Epithelial cell of esophagus (primary cell): ENCODE results near the gene PTPRT.

Source experiments
- DNase-seq: peaks from one replicate; pipeline ENCODE4 v3.0.0; 2010; ENCODE audit warnings: low read depth
- H3K4me3 ChIP-seq: 2 replicates; pipeline ENCODE4 v1.5.1; 2011; ENCODE audit warnings: mild to moderate bottlenecking, low read length, control low read depth
- TF ChIP-seq, protein P1 (sequence below): IDR thresholded peaks from 2 replicates; pipeline ENCODE4 v1.5.1; 2011; ENCODE audit warnings: low read depth, mild to moderate bottlenecking, low read length, control low read depth, inconsistent platforms; ENCODE audit not compliant: insufficient read depth; ENCODE audit errors: missing control alignments

Gene PTPRT

DNA sequence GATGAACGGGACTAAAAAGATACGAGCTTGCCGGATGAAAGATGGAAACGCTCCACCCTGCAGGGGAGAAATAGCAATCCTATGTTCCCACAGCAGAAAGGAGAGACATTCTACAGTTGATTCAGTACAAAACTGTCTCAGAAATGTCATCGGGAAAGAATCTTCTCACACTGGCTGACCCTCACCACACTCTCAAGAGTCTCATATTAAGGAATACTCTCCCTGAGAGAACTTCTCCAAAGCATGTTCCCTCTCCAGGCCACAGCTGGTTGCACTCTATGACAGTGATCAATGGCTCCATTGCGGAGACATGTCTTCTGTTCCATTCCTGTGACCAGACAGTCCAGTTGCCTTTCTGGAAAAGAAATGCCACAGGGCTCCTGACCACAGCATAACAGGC, 813.6 kb downstream of the PTPRT start:
- TF ChIP-seq, protein P1, sequence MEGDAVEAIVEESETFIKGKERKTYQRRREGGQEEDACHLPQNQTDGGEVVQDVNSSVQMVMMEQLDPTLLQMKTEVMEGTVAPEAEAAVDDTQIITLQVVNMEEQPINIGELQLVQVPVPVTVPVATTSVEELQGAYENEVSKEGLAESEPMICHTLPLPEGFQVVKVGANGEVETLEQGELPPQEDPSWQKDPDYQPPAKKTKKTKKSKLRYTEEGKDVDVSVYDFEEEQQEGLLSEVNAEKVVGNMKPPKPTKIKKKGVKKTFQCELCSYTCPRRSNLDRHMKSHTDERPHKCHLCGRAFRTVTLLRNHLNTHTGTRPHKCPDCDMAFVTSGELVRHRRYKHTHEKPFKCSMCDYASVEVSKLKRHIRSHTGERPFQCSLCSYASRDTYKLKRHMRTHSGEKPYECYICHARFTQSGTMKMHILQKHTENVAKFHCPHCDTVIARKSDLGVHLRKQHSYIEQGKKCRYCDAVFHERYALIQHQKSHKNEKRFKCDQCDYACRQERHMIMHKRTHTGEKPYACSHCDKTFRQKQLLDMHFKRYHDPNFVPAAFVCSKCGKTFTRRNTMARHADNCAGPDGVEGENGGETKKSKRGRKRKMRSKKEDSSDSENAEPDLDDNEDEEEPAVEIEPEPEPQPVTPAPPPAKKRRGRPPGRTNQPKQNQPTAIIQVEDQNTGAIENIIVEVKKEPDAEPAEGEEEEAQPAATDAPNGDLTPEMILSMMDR, result no peak
- DNase-seq, result no peak

DNA sequence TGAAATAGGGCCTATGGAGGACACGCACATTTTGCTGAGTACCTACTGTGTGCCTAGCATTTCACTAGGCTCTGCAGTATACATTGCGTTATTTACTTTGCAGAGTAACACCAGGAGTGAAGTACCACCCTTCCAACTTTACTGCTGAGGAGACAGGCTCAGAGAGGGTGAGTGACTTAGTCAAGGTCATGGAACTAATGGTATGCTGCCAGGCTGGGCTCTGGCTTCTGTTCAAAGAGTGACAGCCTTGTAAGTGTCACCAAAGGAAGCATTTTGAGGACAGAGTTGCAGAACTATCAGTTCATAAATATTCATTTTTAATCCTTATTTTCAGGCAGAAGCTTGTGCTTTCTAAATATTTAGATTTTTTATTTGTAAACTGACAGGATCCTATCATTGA, 816.7 kb downstream of the PTPRT start:
- DNase-seq, result no peak
- no peak overlapping the region for H3K4me3 ChIP-seq
- TF ChIP-seq, protein P1, result no peak

More for the DNA sequence above, 813.6 kb downstream of the PTPRT start:
- no peak overlapping the region for H3K4me3 ChIP-seq

DNA sequence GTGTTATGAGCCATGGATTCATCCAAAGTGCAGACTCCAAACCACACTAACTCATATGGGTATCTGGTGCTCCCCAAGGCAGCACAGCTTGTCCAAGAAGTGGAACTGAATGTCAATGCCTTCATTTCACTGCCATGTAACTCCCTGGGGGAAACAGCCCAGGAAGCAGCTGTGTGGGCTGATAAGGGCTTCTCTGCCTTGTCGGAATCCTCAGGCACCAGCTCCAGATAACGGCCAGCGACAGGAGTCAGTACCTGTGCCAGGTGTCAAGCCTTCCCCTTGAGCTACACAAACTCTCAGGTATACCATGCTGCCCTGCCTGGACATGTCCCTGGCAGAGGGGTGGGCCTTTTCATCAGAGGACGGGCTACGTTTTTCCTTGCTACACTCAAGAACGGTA, 819.6 kb downstream of the PTPRT start:
- TF ChIP-seq, protein P1, result no peak
- no peak for DNase-seq
- no peak overlapping the region for H3K4me3 ChIP-seq

DNA sequence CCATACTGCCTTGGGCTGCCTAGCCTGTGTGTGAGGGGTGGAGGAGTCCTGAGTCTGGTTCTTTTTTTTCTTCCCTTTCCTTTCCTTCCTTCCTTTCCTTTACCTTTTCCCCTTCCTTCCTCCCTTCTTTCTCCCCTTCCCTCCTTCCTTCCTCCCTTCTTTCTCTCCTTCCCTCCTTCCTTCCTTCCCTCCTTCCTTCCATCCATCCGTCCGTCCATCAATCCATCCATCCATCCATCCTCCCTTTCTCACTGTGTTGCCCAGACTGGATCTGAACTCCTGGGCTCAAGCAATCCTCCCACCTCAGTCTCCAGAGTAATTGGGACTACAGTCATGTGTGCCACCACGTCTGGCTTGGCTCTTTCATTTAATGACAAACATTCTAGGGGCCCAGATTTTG, 820.8 kb downstream of the PTPRT start:
- DNase-seq, result no peak
- H3K4me3 ChIP-seq, result no peak overlapping the region
- TF ChIP-seq, protein P1, result no peak

DNA sequence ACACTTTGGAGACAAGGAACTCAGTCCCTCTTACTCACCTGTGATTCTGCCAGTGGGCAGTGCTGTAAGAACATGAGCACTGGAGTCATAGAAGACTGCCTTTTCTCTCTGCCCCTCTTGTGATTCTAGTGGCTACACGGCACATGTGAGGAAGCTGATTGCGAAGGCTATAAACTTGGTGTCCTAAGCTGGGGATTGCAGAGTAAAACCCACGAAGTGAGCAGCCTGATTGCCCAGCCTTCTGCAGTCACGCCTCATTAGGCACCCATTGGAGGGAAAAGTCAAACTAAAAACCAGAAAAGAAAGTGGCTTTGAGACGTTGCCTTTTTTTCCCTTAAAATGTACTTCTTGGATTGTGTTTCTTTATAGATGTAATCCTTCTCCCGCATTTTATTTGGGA, 823.1 kb downstream of the PTPRT start:
- TF ChIP-seq, protein P1, result no peak
- no peak overlapping the region for H3K4me3 ChIP-seq

DNA sequence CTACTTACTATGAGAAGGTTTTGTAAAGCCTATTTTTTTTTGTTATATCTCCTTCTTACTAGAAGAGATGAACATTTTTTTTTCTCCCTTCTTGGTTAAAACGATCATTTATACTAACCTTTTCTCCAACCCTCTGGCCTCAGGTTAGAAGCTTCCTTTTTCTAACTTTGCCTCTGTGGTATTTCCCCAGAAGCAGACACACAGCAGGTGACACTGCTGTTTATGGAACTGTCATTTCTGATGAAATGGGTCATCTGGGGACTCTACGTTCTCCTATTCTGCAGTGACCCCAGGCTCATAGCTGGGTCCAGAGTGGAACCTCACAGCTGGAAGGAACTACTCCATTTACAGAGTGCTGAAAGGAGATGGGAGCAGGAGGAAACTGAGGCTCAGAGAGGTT, 825.3 kb downstream of the PTPRT start:
- H3K4me3 ChIP-seq, result no peak overlapping the region
- DNase-seq, result no peak
- TF ChIP-seq, protein P1, result no peak

More for the DNA sequence above, 823.1 kb downstream of the PTPRT start:
- no peak for DNase-seq

DNA sequence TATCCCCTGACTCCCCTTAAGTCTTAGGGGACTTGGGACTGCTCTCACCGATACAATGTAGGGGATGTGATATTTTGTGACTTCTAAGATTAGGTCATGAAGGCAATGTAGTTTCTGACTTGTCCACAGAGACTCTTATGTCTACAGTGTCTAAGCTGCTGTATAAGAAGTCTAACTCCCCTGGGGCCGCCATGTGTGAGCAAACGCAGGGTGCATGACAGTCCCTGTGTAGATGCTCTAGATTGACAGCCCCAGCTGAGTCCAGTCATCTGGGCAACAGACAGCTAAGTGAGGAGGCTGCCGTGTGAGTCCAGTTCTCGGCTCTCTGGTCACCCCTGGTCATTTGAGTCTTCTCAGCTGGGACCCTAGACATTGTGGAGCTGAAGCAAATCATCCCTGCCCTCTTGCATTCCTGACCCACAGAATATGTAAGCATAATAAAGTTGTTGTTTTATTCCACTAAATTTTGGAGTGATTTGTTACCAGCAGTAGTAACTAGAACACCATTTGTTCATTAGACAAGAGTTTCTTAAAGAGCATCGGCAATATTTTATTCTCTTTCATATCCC, 828.2 kb downstream of the PTPRT start:
- no peak for DNase-seq
- H3K4me3 ChIP-seq, result no peak overlapping the region
- TF ChIP-seq, protein P1, result no peak
